ENCODE results near the gene LCT. TPM values are rescaled to one million over a fixed set of nuclear protein-coding genes. Genes with fewer than 3 reads are reported as not detected.

The LCT gene
- total RNA-seq, 1 experiment from 2014 or later = 0.82 TPM

GRCh38 chr2:135773319-135773718 is 63.7 kb downstream of the LCT start:
- H3K4me1 Mint-ChIP-seq (ENCODE audit: low read depth, unreplicated experiment) = no peaks in the 10 kb centered on the region
- no peaks in the 10 kb centered on the region for H3K27me3 Mint-ChIP-seq (ENCODE audit: insufficient read depth, unreplicated experiment)
- Histone ChIP-seq H3K4me1 (no peaks in the 10 kb centered on the region), H3K4me3 (ENCODE audit: low read depth, low read length) (no peak overlapping the region), H3K36me3 (ENCODE audit: control insufficient read depth, insufficient read depth, low read length) (peaks cover 9% of the 10 kb centered on the region), H3K27me3 (replicated peaks; ENCODE audit: control insufficient read depth, insufficient read depth, low read length) (no peaks in the 10 kb centered on the region), H3K9me3 (no peaks in the 10 kb centered on the region)
- ChIA-PET POLR2A (no interaction called here), CTCF (no interaction called here)
- H3K9me3 Mint-ChIP-seq (ENCODE audit: unreplicated experiment) = no peaks in the 10 kb centered on the region
- no peak overlapping the region for H3K27ac Mint-ChIP-seq (ENCODE audit: unreplicated experiment)
- H3K36me3 Mint-ChIP-seq (ENCODE audit: insufficient read depth, unreplicated experiment) = peaks cover 100% of the 10 kb centered on the region
- no TSS peak for BruUV-seq (replicated peaks)
- no peak for DNase-seq
- H3K4me3 Mint-ChIP-seq (ENCODE audit: unreplicated experiment) = no peak overlapping the region
- intact Hi-C loops (cut with micrococcal nuclease; ENCODE audit: unreplicated experiment) = no loop called here
- TF ChIP-seq CTCF (IDR thresholded peaks at IDR 0.05; ENCODE audit: insufficient read depth in 1 of 2, low read depth in 1 of 2, low read length in 1 of 2, severe bottlenecking in 1 of 2, unreplicated experiment in 1 of 2) = no peak

- no peak overlapping the region for H3K27ac Mint-ChIP-seq (ENCODE audit: unreplicated experiment)
- H3K36me3 ChIP-seq (ENCODE audit: control insufficient read depth, insufficient read depth, low read length) = peaks cover 8% of the 10 kb centered on the region
- peaks cover 5% of the 10 kb centered on the region for H3K4me1 Mint-ChIP-seq (ENCODE audit: low read depth, unreplicated experiment)
- DNase-seq = no peak
- no peaks in the 10 kb centered on the region for H3K9me3 Mint-ChIP-seq (ENCODE audit: unreplicated experiment)
- H3K9me3 ChIP-seq = no peaks in the 10 kb centered on the region
- H3K36me3 Mint-ChIP-seq (ENCODE audit: insufficient read depth, unreplicated experiment) = peaks cover 93% of the 10 kb centered on the region
- BruUV-seq (replicated peaks) = no TSS peak
- no peak for TF ChIP-seq CTCF (IDR thresholded peaks at IDR 0.05; ENCODE audit: insufficient read depth in 1 of 2, low read depth in 1 of 2, low read length in 1 of 2, severe bottlenecking in 1 of 2, unreplicated experiment in 1 of 2)
- H3K4me3 ChIP-seq (ENCODE audit: low read depth, low read length) = no peak overlapping the region
- CTCF ChIA-PET = no interaction called here
- peaks cover 8% of the 10 kb centered on the region; the same call in 1 of the 2 replicates for H3K4me1 ChIP-seq
- POLR2A ChIA-PET = no interaction called here
- intact Hi-C loops (cut with micrococcal nuclease; ENCODE audit: unreplicated experiment) = no loop called here
- H3K4me3 Mint-ChIP-seq (ENCODE audit: unreplicated experiment) = no peak overlapping the region
- no peaks in the 10 kb centered on the region for H3K27me3 Mint-ChIP-seq (ENCODE audit: insufficient read depth, unreplicated experiment)
- no peaks in the 10 kb centered on the region for H3K27me3 ChIP-seq (replicated peaks; ENCODE audit: control insufficient read depth, insufficient read depth, low read length)
Measured at GRCh38 chr2:135768863-135769262, 68.1 kb downstream of the LCT start.

GRCh38 chr2:135762530-135762929 is 74.5 kb downstream of the LCT start:
- H3K27me3 ChIP-seq (replicated peaks; ENCODE audit: control insufficient read depth, insufficient read depth, low read length) = no peaks in the 10 kb centered on the region
- no peak for TF ChIP-seq CTCF (IDR thresholded peaks at IDR 0.05; ENCODE audit: insufficient read depth in 1 of 2, low read depth in 1 of 2, low read length in 1 of 2, severe bottlenecking in 1 of 2, unreplicated experiment in 1 of 2)
- H3K36me3 ChIP-seq (ENCODE audit: control insufficient read depth, insufficient read depth, low read length) = no peaks in the 10 kb centered on the region; the same call in 1 of the 2 replicates
- H3K4me3 ChIP-seq (ENCODE audit: low read depth, low read length) = no peak overlapping the region
- ChIA-PET POLR2A (no interaction called here), CTCF (no interaction called here)
- no peak overlapping the region for H3K27ac Mint-ChIP-seq (ENCODE audit: unreplicated experiment)
- peaks cover 78% of the 10 kb centered on the region for H3K36me3 Mint-ChIP-seq (ENCODE audit: insufficient read depth, unreplicated experiment)
- intact Hi-C loops (cut with micrococcal nuclease; ENCODE audit: unreplicated experiment) = no loop called here
- no peaks in the 10 kb centered on the region for H3K27me3 Mint-ChIP-seq (ENCODE audit: insufficient read depth, unreplicated experiment)
- H3K9me3 Mint-ChIP-seq (ENCODE audit: unreplicated experiment) = no peaks in the 10 kb centered on the region
- peaks cover 5% of the 10 kb centered on the region for H3K4me1 Mint-ChIP-seq (ENCODE audit: low read depth, unreplicated experiment)
- no peak overlapping the region for H3K4me3 Mint-ChIP-seq (ENCODE audit: unreplicated experiment)
- H3K4me1 ChIP-seq = peaks cover 8% of the 10 kb centered on the region; the same call in 1 of the 2 replicates
- DNase-seq = no peak
- BruUV-seq (replicated peaks) = no TSS peak
- peaks cover under 1% of the 10 kb centered on the region; the same call in 1 of the 2 replicates for H3K9me3 ChIP-seq
